ENCODE results near the gene RAP1A. TPM values are rescaled to one million over a fixed set of nuclear protein-coding genes. Genes with fewer than 3 reads are reported as not detected.

The RAP1A gene
- polyA plus RNA-seq, 1 of the 3 experiments (the other 2 are of a cell fraction): 17.7 TPM

DNA sequence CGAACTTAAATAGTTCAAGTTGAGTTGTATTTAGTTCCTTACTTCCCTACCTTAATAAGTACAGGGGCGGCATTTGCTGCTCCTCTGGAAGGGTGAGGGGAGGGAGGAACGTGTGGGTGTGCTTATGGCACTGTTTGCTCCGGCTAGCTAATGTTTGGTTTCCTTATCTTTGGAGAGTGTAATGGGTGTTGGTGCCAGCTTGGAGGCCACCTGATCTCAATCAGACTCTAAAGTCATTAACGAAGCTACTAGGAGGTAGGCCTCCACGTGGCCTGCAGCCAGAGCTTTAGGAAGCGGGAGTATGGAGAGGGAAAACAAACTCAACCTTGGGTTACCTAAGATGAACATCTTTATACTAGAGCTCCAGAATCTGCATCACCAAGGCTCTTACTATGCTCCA lies 43.0 kb upstream of the RAP1A start (continued):
- TF ChIP-seq, protein P1, sequence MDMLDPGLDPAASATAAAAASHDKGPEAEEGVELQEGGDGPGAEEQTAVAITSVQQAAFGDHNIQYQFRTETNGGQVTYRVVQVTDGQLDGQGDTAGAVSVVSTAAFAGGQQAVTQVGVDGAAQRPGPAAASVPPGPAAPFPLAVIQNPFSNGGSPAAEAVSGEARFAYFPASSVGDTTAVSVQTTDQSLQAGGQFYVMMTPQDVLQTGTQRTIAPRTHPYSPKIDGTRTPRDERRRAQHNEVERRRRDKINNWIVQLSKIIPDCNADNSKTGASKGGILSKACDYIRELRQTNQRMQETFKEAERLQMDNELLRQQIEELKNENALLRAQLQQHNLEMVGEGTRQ (IDR thresholded peaks at IDR 0.05; ENCODE audit: borderline replicate concordance, low read depth, low read length): no peak

- peaks cover 0 to 2% of the 10 kb centered on the region in 2 experiments; a peak in 1 of 4 replicates for H3K4me1 ChIP-seq (ENCODE audit: control insufficient read depth in 1 of 2, insufficient read depth in 2 of 2, low read depth in 1 of 2, low read length in 1 of 2)
- no peak overlapping the region for H3K4me2 ChIP-seq
- DNase-seq: no peak
- ChIA-PET CTCF (no interaction called here), POLR2A (no interaction called here)
- no peaks in the 10 kb centered on the region for H3K79me2 ChIP-seq (ENCODE audit: insufficient read depth)
- no peaks in the 10 kb centered on the region for H3K9me3 ChIP-seq
- H2AFZ ChIP-seq (ENCODE audit: low read depth): no peak overlapping the region; the same call in 1 of the 2 replicates
- no peaks in the 10 kb centered on the region for H3K27me3 ChIP-seq (ENCODE audit: insufficient read depth)
- H3K36me3 ChIP-seq (replicated peaks in 1 of 2; ENCODE audit: control insufficient read depth in 1 of 2, insufficient read depth in 2 of 2, low read length in 1 of 2): no peaks in the 10 kb centered on the region
- H3F3A ChIP-seq (replicated peaks; ENCODE audit: insufficient read depth): no peaks in the 10 kb centered on the region
- TF ChIP-seq TCF12 (IDR thresholded peaks at IDR 0.05) (peak; percentile 32; the same call in 1 of the 2 replicates), TAF1 (IDR thresholded peaks at IDR 0.05; ENCODE audit: borderline replicate concordance, low read depth, low read length) (no peak)
- WGBS (ENCODE audit: low lambda C conversion rate): 57% methylated on average over 2 of the region's 2 CpGs
- H3K4me3 ChIP-seq (ENCODE audit: low read depth in 2 of 2, low read length in 1 of 2): no peak overlapping the region
- no peak overlapping the region for H3K9ac ChIP-seq
- H3K9me2 ChIP-seq: no peaks in the 10 kb centered on the region
- no peak overlapping the region for H3K27ac ChIP-seq (ENCODE audit: low read depth in 2 of 2, low read length in 1 of 2)
- no peaks in the 10 kb centered on the region for H4K20me1 ChIP-seq (ENCODE audit: insufficient read depth)
Observed at GRCh38 chr1:111577814-111578213, 41.8 kb upstream of the RAP1A start.

DNA sequence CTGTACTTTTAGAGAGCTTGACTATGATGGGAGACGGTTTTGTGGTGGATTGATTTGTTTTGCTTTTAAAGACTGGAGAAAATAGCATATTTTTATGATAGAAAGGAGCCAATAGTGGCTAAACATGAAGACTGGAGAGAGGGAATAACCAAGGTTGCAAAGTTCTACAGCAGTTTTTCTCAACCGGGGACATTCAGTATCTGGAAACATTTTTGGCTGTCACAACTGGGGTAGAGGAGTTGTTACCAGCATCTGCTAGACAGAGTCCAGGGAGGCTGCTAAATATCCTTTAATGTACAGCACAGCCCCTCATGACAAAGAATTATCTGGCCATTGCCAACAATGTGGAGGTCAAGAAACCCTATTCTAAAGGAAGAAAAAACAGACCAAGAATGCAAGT lies 38.4 kb upstream of the RAP1A start:
- DNase-seq: no peak
- ChIA-PET POLR2A (no interaction called here), CTCF (interaction anchor here (0.6 to 1.2 kb wide), 2 partner anchors 73 to 133 kb away, joined by 3 read pairs; no protein-coding TSS in a partner anchor)
- H3K79me2 ChIP-seq (ENCODE audit: insufficient read depth): no peaks in the 10 kb centered on the region
- H3K4me2 ChIP-seq: no peak overlapping the region
- H3K36me3 ChIP-seq (replicated peaks in 1 of 2; ENCODE audit: control insufficient read depth in 1 of 2, insufficient read depth in 2 of 2, low read length in 1 of 2): no peaks in the 10 kb centered on the region
- no peak for TF ChIP-seq SIN3A (IDR thresholded peaks at IDR 0.05; ENCODE audit: borderline replicate concordance, low read depth, low read length)
- H3K4me1 ChIP-seq (ENCODE audit: control insufficient read depth in 1 of 2, insufficient read depth in 2 of 2, low read depth in 1 of 2, low read length in 1 of 2): peaks cover 0 to 2% of the 10 kb centered on the region in 2 experiments; a peak in 2 of 4 replicates
- no peaks in the 10 kb centered on the region for H4K20me1 ChIP-seq (ENCODE audit: insufficient read depth)
- WGBS (ENCODE audit: low lambda C conversion rate): 66% methylated on average over 2 of the region's 2 CpGs
- no peak overlapping the region for H3K27ac ChIP-seq (ENCODE audit: low read depth in 2 of 2, low read length in 1 of 2)
- no peak overlapping the region for H3K9ac ChIP-seq
- H3K9me3 ChIP-seq: no peaks in the 10 kb centered on the region
- H3F3A ChIP-seq (replicated peaks; ENCODE audit: insufficient read depth): no peaks in the 10 kb centered on the region
- H3K9me2 ChIP-seq: no peaks in the 10 kb centered on the region
- no peak overlapping the region for H3K4me3 ChIP-seq (ENCODE audit: low read depth in 2 of 2, low read length in 1 of 2)
- H3K27me3 ChIP-seq (ENCODE audit: insufficient read depth): no peaks in the 10 kb centered on the region
- H2AFZ ChIP-seq (ENCODE audit: low read depth): no peak overlapping the region

DNA sequence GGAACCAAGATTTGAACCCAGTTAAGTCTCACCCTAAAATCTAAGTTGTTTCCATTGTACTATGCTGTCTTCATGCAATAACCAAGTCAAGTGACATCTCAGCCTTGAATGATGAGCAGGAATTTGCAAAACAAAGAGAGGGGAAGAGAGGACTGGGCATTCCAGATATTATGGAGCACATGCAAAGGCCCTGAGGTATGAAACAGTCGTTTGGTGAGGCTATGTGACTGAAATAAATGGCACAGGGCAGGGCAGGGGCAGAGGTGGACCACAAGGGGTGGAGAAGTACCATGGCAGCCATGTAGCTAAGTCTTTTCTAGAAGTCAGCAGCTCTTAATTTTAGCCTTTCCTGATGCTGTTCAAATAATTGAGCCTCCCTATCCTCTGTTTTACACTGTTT lies 37.6 kb upstream of the RAP1A start:
- ChIA-PET CTCF (interaction anchor here (1.2 kb wide), 1 partner anchor 74 kb away, joined by 3 read pairs; no protein-coding TSS in a partner anchor), POLR2A (no interaction called here)
- Histone ChIP-seq H2AFZ (ENCODE audit: low read depth) (no peak overlapping the region), H3K27ac (ENCODE audit: low read depth in 2 of 2, low read length in 1 of 2) (no peak overlapping the region), H4K20me1 (ENCODE audit: insufficient read depth) (no peaks in the 10 kb centered on the region), H3K9me3 (no peaks in the 10 kb centered on the region), H3K9ac (no peak overlapping the region), H3K79me2 (ENCODE audit: insufficient read depth) (no peaks in the 10 kb centered on the region), H3K4me2 (no peak overlapping the region), H3K4me1 (ENCODE audit: control insufficient read depth in 1 of 2, insufficient read depth in 2 of 2, low read depth in 1 of 2, low read length in 1 of 2) (peaks cover 0 to under 1% of the 10 kb centered on the region in 2 experiments; a peak in 2 of 4 replicates), H3K27me3 (ENCODE audit: insufficient read depth) (no peaks in the 10 kb centered on the region), H3K36me3 (replicated peaks in 1 of 2; ENCODE audit: control insufficient read depth in 1 of 2, insufficient read depth in 2 of 2, low read length in 1 of 2) (no peaks in the 10 kb centered on the region), H3F3A (replicated peaks; ENCODE audit: insufficient read depth) (no peaks in the 10 kb centered on the region), H3K9me2 (no peaks in the 10 kb centered on the region), H3K4me3 (ENCODE audit: low read depth in 2 of 2, low read length in 1 of 2) (no peak overlapping the region)
- no peak for DNase-seq
- WGBS (ENCODE audit: low lambda C conversion rate): 25% methylated on average over 1 of the region's 1 CpG
- TF ChIP-seq, protein P2, sequence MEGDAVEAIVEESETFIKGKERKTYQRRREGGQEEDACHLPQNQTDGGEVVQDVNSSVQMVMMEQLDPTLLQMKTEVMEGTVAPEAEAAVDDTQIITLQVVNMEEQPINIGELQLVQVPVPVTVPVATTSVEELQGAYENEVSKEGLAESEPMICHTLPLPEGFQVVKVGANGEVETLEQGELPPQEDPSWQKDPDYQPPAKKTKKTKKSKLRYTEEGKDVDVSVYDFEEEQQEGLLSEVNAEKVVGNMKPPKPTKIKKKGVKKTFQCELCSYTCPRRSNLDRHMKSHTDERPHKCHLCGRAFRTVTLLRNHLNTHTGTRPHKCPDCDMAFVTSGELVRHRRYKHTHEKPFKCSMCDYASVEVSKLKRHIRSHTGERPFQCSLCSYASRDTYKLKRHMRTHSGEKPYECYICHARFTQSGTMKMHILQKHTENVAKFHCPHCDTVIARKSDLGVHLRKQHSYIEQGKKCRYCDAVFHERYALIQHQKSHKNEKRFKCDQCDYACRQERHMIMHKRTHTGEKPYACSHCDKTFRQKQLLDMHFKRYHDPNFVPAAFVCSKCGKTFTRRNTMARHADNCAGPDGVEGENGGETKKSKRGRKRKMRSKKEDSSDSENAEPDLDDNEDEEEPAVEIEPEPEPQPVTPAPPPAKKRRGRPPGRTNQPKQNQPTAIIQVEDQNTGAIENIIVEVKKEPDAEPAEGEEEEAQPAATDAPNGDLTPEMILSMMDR (IDR thresholded peaks at IDR 0.05): no peak
- no peak for TF ChIP-seq JUND (IDR thresholded peaks at IDR 0.05)
- TF ChIP-seq TCF12 (IDR thresholded peaks at IDR 0.05): no peak
- TF ChIP-seq EP300 (IDR thresholded peaks at IDR 0.05; ENCODE audit: borderline replicate concordance in 1 of 2, low read depth in 1 of 2, low read length in 1 of 2): no peak
- TF ChIP-seq MAX (IDR thresholded peaks at IDR 0.05; ENCODE audit: low read depth): no peak
- TF ChIP-seq NRF1 (IDR thresholded peaks at IDR 0.05; ENCODE audit: low read depth, low read length): no peak
- no peak for TF ChIP-seq FOXM1 (IDR thresholded peaks at IDR 0.05; ENCODE audit: low read depth)
- TF ChIP-seq MEF2A (IDR thresholded peaks at IDR 0.05; ENCODE audit: borderline replicate concordance, low read depth): no peak
- TF ChIP-seq NFIC (IDR thresholded peaks at IDR 0.05; ENCODE audit: borderline replicate concordance): no peak
- no peak for TF ChIP-seq RXRA (IDR thresholded peaks at IDR 0.05; ENCODE audit: borderline replicate concordance, low read depth)
- no peak for TF ChIP-seq FOXJ3 (CRISPR knock-in tag; IDR thresholded peaks at IDR 0.05)
- no peak for TF ChIP-seq ELF1 (IDR thresholded peaks at IDR 0.05)
- TF ChIP-seq, protein P3, sequence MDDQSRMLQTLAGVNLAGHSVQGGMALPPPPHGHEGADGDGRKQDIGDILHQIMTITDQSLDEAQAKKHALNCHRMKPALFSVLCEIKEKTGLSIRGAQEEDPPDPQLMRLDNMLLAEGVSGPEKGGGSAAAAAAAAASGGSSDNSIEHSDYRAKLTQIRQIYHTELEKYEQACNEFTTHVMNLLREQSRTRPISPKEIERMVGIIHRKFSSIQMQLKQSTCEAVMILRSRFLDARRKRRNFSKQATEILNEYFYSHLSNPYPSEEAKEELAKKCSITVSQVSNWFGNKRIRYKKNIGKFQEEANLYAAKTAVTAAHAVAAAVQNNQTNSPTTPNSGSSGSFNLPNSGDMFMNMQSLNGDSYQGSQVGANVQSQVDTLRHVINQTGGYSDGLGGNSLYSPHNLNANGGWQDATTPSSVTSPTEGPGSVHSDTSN (IDR thresholded peaks at IDR 0.05): no peak
- no peak for TF ChIP-seq MXI1 (IDR thresholded peaks at IDR 0.05; ENCODE audit: low read depth, low read length)
- TF ChIP-seq GATA2 (CRISPR knock-in tag; IDR thresholded peaks at IDR 0.05): no peak
- TF ChIP-seq SMC3 (IDR thresholded peaks at IDR 0.05; ENCODE audit: low read depth, low read length): no peak
